GM12873 (cell line): ENCODE data around the gene SLC25A33.

Experiments used
- CTCF ChIP-seq: IDR thresholded peaks from 2 replicates; pipeline ENCODE4 v1.5.1; 2012; ENCODE audit warnings: low read depth, mild to moderate bottlenecking, moderate library complexity, low read length, control low read depth; ENCODE audit not compliant: insufficient read depth; ENCODE audit errors: missing control alignments

The SLC25A33 gene

GRCh38 chr1:9558946-9559545, 19.8 kb downstream of the SLC25A33 start:
- TF ChIP-seq CTCF = no peak

GRCh38 chr1:9559673-9560072, 20.4 kb downstream of the SLC25A33 start:
- TF ChIP-seq CTCF = no peak

GRCh38 chr1:9561429-9561828, 22.2 kb downstream of the SLC25A33 start:
- TF ChIP-seq CTCF = no peak

GRCh38 chr1:9569267-9569666, 30.0 kb downstream of the SLC25A33 start:
- TF ChIP-seq CTCF = no peak

- peak; percentile 55 for TF ChIP-seq CTCF
These were observed 34.5 kb downstream of the SLC25A33 start for GRCh38 chr1:9573723-9574122.

GRCh38 chr1:9575486-9575885, 36.2 kb downstream of the SLC25A33 start:
- no peak for TF ChIP-seq CTCF

- TF ChIP-seq CTCF = no peak
These were observed 37.6 kb downstream of the SLC25A33 start for GRCh38 chr1:9576903-9577302.
